Inflammatory macrophage (primary cell): ENCODE results near the gene WFDC2.

Source experiments
- DNase-seq, 2 donors: peaks; one replicate each; pipeline ENCODE4 v3.0.0-alpha.2; 2020 to 2022

Gene WFDC2

DNA sequence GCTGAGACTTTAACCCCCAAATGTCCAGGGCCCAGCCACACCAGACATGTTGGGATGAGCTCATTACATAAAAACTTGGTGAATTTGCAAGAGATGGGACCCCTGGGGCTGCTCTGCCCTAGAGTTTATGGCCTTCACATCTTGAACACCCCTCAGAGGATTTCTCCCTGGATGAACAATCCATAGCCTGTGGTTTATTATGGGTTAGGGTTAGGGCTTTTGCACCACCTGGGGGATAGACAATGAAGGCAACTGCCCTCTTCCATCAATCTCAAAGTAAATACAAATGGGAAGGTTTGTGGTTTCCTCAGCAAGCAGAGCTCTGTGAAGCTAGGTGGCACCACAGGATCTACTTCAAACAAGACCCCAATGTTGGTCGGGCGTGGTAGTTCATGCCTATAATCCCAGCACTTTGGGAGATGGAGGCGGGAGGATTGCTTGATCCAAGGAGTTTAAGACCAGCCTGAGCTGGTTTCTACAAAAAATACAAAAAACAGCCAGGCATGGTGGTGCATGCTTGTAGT lies 28.5 kb downstream of the WFDC2 start:
- no peak for DNase-seq

DNA sequence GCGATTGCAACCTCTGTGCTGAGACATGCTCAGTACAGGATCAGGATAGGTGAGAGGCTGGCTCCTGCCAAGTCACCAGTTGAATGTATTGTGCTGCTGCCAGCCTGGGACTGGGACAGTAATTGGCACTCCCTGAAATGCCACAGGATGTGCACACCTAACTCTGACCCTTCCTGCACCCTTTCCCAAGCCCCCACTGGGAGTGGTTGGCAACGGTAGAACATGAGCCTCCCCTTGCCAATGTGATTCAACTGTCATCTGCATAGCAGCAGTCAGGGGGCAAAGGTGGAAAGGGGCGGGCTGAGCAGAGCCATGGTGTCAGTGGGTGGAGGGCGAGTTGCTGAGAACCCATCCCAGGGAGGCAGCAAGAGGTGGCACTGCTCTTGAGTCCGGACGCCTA lies 30.5 kb downstream of the WFDC2 start:
- DNase-seq = no peak

DNA sequence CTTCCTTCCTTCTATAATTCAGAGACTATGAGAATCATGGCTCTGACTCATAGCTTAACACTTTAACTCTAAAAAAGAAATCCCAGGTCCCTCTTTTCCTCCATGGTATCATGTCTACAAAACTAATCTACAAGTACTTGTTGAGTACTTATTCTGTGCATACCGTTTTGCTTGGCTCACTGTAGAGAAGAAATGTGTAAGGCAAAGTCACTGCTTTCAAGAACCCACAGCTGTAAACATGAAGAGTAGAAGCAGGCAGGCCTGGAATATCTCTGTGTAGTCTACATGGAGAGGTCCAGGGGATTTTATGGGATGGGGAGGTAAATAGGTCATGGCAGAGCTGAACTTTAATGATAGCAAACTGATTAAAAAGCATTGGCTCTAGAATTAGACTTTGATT lies 32.0 kb downstream of the WFDC2 start:
- no peak for DNase-seq

DNA sequence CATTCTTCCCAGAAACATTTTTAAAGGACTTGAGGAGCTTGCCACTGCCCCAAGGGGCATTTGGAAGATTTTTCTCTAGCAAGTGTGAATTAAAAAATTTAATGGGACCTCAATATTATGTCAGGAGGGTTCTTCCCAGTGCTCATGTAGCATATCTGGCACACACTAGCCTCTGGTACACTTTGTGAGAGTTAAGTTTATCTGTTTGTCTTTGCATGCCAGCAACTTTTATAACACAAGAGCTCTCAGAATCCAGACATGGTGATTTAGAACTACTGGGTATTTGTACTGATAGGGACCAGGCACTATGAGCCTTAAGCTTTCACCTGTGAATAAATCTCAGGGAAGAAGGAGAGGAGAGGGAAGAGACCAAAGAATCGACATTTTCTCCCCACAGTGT lies 33.0 kb downstream of the WFDC2 start:
- DNase-seq = no peak

DNA sequence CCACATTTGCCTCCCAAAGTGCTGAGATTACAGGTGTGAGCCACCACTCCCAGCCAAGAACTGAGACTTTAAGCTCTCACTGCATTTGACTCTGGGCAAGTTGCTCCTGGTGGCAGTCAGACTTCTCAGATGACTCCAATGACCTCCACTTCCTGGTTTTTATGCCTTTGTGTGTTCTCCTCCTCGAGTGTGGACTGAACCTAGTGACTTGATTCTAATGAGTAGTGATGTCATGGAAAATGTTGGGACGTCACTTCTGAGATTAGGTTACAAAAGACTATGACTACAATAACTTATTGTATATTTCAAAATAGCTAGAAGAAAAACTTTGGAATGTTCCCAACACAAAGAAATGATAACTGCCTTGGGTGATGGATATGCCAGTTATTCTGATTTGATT lies 33.9 kb downstream of the WFDC2 start:
- peak; percentile 12 to 15 for DNase-seq

DNA sequence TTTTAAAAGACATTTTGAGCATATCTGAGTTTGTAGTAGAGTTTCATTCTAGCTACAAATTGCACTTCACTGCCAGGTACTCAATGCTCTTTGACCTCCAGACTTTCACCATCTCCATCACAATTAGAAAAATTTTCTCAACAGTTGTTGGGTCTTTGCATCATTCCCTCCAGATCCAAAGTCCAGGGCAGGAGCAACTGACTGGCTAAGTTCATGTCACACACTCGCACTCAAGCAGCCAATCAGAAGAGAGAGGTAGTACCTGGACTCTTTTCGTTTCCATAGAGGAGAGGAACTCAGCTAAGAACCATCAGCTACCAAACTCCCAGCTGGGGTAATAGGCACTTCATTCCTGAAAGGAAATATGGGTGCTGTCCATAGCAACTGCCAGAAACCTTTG lies 36.8 kb downstream of the WFDC2 start:
- no peak for DNase-seq

DNA sequence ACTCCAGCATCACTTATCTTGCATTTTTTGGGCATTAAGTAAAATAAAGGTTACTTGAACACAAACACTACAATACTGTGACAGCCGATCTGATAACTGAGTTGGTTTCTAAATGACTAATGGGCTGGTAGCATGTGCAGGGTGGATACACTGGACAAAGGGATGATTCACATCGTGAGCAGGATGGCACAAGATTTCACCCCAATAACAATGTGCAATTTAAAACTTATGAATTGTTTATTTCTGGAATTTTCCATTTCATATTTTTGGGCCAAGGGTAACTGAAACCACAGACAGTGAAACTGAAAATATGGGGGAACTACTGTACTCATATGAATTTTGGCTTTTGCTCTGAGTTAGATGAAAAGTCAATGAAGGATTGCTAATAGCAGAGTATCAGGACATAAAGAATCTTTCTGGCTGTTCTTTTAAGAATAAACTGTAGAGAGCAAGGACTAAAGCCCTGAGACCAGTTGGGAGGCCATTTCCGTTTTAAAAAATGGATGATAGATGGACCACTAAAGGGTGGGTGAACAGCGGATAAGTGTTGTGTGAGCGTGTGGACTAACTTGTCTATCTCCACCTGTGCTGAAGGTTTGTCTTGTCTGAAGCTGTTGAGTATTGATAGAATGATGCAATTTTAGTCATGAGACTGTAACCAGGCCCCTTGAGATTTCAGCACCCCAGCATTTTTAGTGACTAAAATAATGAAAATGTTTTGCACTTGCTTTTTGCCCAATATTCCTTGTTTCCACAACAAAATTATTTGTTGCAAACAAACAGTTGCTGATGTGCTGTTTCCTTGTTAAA lies 37.7 kb downstream of the WFDC2 start:
- peak in 1 of 2 donors; percentile 3 for DNase-seq

DNA sequence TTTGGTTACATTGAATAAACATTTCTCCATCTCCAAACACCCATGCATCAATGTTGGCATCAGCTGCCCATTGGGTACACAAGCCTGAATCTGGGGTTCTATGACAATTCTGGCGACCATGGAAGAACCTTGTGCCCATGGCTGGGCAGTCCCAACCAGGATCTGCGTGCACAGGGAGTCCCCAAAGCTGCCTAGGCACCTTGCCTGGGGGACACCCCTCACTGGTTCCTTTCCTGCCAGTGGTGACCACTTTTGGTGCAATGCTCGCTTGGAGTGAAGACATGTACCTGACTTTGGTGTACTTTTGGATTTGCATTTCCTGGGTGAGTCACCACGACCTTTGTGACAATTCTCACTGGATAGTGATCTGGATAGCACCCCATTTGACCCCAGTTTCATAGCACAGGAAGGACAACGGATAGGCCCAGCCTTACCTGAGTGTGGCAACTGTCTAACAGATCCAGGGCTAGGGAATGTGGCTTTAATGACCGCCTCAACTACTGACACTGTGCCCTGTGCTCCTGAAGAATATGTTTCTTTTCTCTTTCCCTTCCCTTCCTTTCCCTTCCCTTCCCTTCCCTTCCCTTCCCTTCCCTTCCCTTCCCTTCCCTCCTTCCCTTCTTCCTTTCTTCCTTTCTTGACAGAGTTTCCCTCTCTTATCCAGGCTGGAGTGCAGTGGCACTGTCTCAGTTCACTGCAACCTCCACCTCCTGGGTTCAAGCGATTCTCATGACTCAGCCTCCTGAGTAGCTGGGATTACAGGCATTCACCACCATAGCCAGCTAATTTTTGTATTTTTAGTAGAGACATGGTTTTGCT lies 38.7 kb downstream of the WFDC2 start:
- DNase-seq = no peak

DNA sequence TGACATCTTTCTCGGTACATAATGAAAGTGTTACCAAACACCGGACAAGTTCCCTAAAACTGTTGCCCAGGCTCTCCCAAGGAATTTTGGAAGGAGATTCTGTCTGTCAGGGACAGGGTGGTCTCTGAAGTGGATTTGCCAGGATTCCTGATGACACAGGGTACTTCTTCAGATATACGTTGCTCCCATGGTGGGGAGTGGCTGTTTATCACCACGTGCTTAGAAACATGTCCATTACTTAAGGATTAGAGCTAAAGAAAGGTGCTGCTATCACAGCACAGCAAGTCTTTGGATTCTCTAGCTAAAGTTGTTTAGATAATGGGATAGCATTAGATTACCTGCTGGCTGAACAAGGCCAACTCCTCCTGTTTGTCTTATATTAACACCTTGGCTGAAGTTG lies 39.5 kb downstream of the WFDC2 start:
- no peak for DNase-seq

DNA sequence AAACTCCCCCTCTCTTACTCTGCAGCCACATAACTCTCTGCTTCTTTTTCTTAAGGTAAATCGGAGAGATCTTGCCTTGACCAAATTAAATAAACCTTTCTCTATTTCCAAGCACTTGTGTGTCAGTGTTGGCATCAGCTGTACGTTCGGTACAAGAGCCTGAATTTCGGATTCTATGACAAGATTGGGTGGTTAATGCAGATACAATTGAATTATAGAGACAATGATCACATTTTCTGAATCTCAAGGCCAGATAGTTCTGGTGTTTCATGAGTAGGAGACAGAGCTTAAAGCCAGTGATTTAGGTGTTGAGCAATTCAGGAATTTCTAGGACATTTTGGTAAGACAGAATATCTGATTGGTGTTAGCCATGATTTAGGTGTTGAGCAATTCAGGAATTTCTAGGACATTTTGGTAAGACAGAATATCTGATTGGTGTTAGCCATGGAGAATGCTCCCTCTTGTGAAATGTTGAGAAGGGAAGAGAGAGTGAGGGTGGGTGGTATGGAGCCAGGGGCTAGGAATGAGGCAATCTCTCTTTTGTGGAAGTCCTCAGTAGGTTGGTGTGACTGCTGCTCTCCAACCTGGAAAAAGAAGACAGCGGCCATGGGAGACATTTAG lies 40.8 kb downstream of the WFDC2 start:
- no peak for DNase-seq

DNA sequence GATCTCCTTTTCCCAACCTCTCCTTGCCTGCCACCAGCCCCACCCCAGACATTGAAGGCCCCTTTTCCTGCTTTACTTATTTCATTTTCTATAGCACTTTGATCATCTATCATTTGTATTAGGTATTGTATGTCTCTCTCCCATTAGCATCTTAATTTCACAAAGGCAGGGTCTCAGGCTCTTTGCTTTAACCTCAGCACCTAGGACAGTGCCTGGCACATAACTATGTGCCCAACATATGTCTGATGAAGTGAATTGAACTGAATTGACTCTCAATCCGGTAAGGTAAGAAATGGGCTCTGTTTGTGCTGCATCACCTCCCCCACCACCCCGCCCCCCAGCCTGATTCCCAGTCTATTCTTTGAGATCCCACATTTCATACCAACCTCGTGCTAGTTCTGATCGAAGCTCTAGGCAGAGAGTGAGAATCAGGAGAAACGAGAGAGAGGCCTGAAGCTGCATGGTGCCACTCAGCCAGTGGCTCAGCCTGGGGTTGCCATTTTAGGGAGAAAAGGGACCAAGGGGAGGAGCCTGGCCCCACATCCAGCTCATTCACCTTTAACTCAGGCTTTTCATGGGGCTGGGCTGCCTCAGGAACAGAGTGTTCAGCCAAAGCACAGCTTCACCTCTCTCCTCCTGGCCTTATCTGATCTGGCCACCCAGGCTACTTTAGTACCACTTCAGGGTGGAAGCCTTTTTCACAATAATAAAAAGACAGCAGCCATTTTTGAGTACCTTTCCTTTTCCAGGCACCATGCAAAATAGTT lies 45.8 kb downstream of the WFDC2 start, which contains the start of gene SPINT3:
SPINT3 (minus strand) TSS at position 476 of the 767 bp plus-strand sequence; CDS start at position 462, 14 bp downstream.
- no peak for DNase-seq

DNA sequence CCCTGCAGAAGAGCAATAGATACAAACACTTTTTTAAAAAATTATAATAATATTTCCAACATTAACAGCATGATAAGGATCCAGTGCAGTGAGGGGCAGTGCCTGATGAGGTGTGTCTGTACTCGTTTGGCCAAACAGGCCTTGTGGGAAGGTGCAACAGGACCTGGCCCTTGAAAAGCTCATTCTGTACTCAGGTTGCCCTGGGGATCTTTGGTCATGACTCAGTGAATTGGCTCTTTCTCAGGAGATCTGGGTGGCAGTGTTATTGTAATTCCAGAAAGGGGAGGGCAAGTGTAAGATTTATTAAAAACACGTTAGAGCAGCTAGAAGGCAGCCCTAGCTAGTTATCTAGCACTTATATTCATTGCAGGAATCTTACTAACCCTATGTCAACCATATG lies 48.7 kb downstream of the WFDC2 start:
- no peak for DNase-seq

DNA sequence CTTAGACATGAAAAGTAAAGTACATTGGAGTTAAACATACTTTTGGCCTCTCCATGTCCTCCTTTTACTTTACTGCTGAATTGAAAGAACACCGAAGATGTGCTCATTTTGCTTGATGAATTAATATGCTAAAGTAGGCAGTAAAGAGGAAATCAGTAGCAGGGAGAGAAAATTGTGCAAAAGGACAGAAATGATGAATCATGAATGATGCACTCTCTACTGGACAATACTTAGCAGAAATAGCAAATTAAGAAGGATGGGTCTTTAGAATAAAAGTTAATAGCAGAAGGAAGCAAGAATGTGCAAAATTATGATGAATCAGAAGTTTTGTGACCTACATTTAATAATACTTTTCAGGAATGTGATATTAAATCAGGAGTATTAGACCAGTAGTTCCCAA lies 54.3 kb downstream of the WFDC2 start:
- DNase-seq = peak in 1 of 2 donors; percentile 24

DNA sequence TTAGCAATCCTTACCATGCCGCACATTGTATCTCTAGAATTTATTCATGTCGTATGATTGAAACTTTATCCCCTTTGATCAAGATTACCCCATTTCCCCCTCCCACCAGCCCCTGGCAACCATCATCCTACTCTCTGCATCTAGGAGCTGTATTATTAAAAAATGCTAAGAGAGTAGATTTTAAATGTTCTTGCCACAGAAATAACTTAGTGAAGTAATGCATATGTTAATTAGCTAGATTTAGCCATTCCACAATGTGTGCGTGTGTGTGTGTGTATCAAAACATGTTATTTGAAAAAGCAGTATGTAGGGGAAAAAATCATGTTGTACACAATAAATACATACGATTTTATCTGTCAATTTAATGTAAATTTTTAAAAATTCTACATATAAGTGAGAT lies 57.7 kb downstream of the WFDC2 start:
- no peak for DNase-seq
